ENCODE measurements around the gene AP2S1. TPM values are rescaled to one million over a fixed set of nuclear protein-coding genes. Genes with fewer than 3 reads are reported as not detected.
A peak's percentile ranks its signal among the peaks of the same experiment; 100 is the strongest.
"Not testable (repeated sequence)": the region's sequence is repeated elsewhere in the genome, so short reads cannot be mapped to it uniquely, and the experiment has no call there.

Gene AP2S1
- total and polyA plus RNA-seq, 5 donors from 2014 or later: 41.5 to 90.1 (median 65.5) TPM

DNA sequence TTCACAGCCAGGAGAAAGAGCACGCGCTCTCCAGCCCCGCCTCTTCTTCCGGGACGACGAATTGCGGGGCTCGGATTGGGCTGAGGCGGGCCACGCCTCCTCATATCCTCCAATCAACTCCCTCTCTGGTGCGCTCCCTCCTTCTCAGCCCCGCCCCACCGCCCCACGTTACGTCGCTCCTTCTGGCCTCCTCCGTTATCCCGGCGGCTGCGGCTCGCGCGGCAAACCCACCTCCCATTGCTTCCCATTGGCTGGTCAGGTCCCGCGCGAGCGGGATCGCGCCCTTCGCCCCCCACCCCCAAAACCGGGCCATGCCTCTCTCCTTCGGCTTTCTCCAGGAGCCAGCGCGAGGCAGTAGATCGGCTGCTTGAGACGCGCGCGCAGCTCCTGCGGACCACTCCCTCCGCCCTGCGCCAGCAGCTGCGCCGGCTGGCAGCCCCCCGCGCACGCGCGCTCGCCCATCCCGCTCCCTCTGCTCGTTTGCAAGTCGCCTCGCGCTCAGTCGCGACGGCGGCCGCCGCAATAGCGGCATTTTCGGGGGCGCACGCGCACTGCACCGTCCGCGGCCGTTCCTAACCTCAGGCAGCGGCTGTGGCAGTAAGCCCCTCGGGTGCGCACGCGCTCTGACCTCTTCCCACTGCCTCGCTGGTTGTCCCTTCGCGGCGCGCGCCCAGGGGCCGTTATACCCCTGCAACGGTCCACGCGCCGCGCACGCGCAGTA, 9.6 kb upstream of the AP2S1 start:
- Mint-ChIP-seq H3K4me3 (peak overlapping the region; percentile 93 to 96 (median 94)), H3K9me3 (peaks cover 0 to 1% (median 0%) of the 10 kb centered on the region in 7 donors), H3K27me3 (peaks cover 15% of the 10 kb centered on the region), H3K4me1 (peaks cover 4 to 20% (median 14%) of the 10 kb centered on the region in 4 donors), H3K27ac (peak overlapping the region; percentile 84 to 96 (median 92)), H3K36me3 (no peaks in the 10 kb centered on the region)
- no peaks in the 10 kb centered on the region for H3K27me3 ChIP-seq (ENCODE audit: control insufficient read depth, insufficient read depth, low read length)
- H3K4me1 ChIP-seq (ENCODE audit: control insufficient read depth, insufficient read depth, low read length, poor library complexity, severe bottlenecking): peaks cover 50% of the 10 kb centered on the region
- ATAC-seq (ENCODE audit: low read depth in 2 of 2): peak; percentile 81 to 84
- H3K36me3 ChIP-seq (ENCODE audit: control insufficient read depth, insufficient read depth, low read length): no peaks in the 10 kb centered on the region
- peak overlapping the region; percentile 95 for H3K27ac ChIP-seq (ENCODE audit: insufficient read depth, low read length, poor library complexity, severe bottlenecking)
- no peaks in the 10 kb centered on the region for H3K9me3 ChIP-seq (ENCODE audit: control insufficient read depth in 2 of 2, low read length in 2 of 2)
- H3K4me3 ChIP-seq (ENCODE audit: low read depth, low read length): peak overlapping the region; percentile 55
- DNase-seq: peak; percentile 93 to 99 (median 93)

DNA sequence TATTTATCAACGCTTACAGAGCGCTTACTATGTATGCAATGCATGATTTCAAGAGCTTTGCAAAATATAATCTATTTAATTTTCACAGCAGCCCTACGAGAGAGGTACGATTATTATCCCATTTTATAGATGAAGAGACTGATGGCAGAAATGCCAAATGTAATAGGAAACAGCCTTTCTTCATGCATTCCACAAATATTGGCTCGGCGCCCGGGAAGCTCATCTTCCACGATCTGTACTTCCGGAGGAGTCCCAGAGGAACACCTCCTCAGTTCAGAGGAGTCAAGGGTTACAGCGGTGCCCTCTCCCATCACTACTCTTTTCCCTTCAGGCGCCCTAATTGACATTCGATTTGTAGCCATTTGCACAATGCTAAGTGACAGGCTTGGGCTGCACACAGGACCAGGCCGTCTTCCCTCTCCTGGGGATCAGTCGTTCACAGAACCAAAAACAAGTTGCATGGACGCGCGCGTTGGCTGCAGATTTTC, 9.0 kb upstream of the AP2S1 start:
- H3K4me3 Mint-ChIP-seq: peak overlapping the region; percentile 93 to 96 (median 94)
- peaks cover 4 to 21% (median 14%) of the 10 kb centered on the region in 4 donors for H3K4me1 Mint-ChIP-seq

DNA sequence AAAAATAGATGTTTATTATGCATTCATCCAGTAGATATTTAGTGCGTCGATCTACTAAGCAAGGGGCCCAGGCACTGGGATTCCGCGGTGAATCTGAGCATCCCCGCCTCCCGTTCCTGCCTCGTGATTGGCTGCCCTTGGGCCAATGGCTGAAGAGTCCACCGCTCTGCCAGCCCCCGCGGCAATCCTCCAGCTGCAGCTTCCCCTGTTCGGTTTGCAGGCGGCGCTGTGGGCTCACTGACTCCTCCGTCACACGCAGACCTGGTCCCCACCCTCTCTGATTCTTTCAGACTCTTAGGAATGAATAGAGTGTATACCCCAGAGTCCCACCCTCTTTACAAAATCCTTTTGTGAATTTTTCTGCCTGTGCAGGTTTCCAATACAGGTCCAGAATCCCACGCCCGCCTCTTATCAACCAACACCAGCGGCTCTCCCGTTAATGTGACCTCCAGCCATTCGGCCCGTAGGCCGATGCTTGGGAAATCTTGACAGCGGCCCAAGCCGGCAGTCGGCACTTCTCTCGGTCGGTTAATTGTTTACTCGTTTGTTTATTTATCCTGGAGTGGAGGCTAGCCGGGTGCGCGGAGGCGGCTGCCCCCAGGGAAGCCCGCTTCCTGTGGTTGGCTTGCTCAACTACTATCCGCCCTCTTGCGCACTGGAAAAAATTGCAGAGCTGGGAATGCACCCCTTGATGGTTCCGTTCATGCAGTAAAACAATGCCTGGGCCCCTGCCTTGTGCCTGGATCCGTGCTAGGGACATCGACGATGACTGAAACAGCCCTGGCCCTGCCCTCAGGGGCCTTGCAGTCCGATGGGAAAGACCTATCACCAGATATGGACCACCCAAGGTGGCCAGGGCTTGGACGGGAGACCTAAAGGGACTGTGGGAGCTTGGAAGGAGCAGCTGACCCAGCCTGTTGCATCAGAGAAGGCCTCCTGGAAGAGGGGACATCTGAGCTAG, 5.7 kb upstream of the AP2S1 start:
- H3K4me1 ChIP-seq (ENCODE audit: control insufficient read depth, insufficient read depth, low read length, poor library complexity, severe bottlenecking): peaks cover 19% of the 10 kb centered on the region
- DNase-seq (peak; percentile 85 to 95 (median 90)), ATAC-seq (ENCODE audit: low read depth in 2 of 2) (peak; percentile 72)
- Mint-ChIP-seq H3K36me3 (no peaks in the 10 kb centered on the region), H3K4me3 (peak overlapping the region; percentile 77 to 96 (median 84)), H3K4me1 (peaks cover 4 to 25% (median 14%) of the 10 kb centered on the region in 4 donors), H3K27ac (peak overlapping the region in 2 of 3 donors; percentile 80 to 88), H3K27me3 (peaks cover 15% of the 10 kb centered on the region), H3K9me3 (peaks cover 0 to 1% (median 0%) of the 10 kb centered on the region in 7 donors)
- H3K36me3 ChIP-seq (ENCODE audit: control insufficient read depth, insufficient read depth, low read length): no peaks in the 10 kb centered on the region
- H3K4me3 ChIP-seq (ENCODE audit: low read depth, low read length): peak overlapping the region; percentile 59
- no peaks in the 10 kb centered on the region for H3K27me3 ChIP-seq (ENCODE audit: control insufficient read depth, insufficient read depth, low read length)
- H3K9me3 ChIP-seq (ENCODE audit: control insufficient read depth in 2 of 2, low read length in 2 of 2): no peaks in the 10 kb centered on the region
- no peak overlapping the region for H3K27ac ChIP-seq (ENCODE audit: insufficient read depth, low read length, poor library complexity, severe bottlenecking)

More for the DNA sequence above, 9.0 kb upstream of the AP2S1 start:
- DNase-seq (no peak), ATAC-seq (ENCODE audit: low read depth in 2 of 2) (no peak)
- Mint-ChIP-seq H3K27me3 (peaks cover 15% of the 10 kb centered on the region), H3K9me3 (peaks cover 0 to 1% (median 0%) of the 10 kb centered on the region in 7 donors), H3K36me3 (no peaks in the 10 kb centered on the region), H3K27ac (peak overlapping the region; percentile 74 to 96 (median 92))
- peak overlapping the region; percentile 55 for H3K4me3 ChIP-seq (ENCODE audit: low read depth, low read length)
- H3K27ac ChIP-seq (ENCODE audit: insufficient read depth, low read length, poor library complexity, severe bottlenecking): peak overlapping the region; percentile 95
- H3K36me3 ChIP-seq (ENCODE audit: control insufficient read depth, insufficient read depth, low read length): no peaks in the 10 kb centered on the region
- H3K9me3 ChIP-seq (ENCODE audit: control insufficient read depth in 2 of 2, low read length in 2 of 2): no peaks in the 10 kb centered on the region
- peaks cover 50% of the 10 kb centered on the region for H3K4me1 ChIP-seq (ENCODE audit: control insufficient read depth, insufficient read depth, low read length, poor library complexity, severe bottlenecking)
- no peaks in the 10 kb centered on the region for H3K27me3 ChIP-seq (ENCODE audit: control insufficient read depth, insufficient read depth, low read length)

DNA sequence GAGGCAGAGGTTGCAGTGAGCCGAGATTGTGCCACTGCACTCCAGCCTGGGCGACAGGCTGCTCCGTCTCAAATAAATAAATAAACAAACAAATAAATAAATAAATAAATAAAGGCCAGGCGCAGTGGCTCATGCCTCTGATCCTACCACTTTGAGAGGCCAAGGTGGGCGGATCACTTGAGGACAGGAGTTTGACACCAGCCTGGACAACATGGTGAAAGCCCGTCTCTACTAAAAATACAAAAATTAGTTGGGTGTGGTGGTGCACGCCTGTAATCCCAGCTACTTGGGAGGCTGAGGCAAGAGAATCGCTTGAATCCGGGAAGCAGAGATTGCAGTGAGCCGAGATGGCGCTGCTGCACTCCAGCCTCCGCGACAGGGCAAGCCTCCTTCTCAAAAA, 4.1 kb upstream of the AP2S1 start:
- Mint-ChIP-seq H3K27ac (peak overlapping the region in 1 of 3 donors; percentile 60), H3K27me3 (peaks cover 16% of the 10 kb centered on the region), H3K4me1 (peaks cover 5 to 31% (median 19%) of the 10 kb centered on the region in 4 donors)
- peaks cover 23% of the 10 kb centered on the region for H3K4me1 ChIP-seq (ENCODE audit: control insufficient read depth, insufficient read depth, low read length, poor library complexity, severe bottlenecking)
- not testable (repeated sequence) for H3K4me3 ChIP-seq (ENCODE audit: low read depth, low read length); H3K27ac ChIP-seq (ENCODE audit: insufficient read depth, low read length, poor library complexity, severe bottlenecking); H3K36me3 Mint-ChIP-seq; H3K36me3 ChIP-seq (ENCODE audit: control insufficient read depth, insufficient read depth, low read length); H3K4me3 Mint-ChIP-seq; H3K9me3 Mint-ChIP-seq; ATAC-seq (ENCODE audit: low read depth in 2 of 2); DNase-seq; H3K9me3 ChIP-seq (ENCODE audit: control insufficient read depth in 2 of 2, low read length in 2 of 2); H3K27me3 ChIP-seq (ENCODE audit: control insufficient read depth, insufficient read depth, low read length)

DNA sequence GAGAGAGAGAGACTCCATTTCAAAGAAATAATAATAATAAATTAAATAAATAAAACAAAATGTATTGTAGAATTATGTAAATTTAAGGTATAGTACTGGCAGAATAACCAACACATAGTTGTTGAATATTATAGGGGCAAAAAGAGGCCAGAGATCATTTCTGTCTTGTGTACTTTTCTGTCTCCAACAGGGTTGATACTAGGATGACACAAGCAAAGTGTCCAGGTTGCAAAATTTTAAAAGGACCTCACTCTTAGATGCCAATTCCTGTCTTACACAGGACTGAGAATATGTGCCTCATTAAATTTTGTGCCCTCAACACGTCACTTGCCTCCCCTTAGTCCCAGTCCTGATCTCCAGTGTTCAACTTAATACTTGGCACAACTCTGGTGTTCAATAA, 2.2 kb upstream of the AP2S1 start:
- Mint-ChIP-seq H3K27me3 (peaks cover 16% of the 10 kb centered on the region), H3K4me1 (peaks cover 4 to 40% (median 23%) of the 10 kb centered on the region in 4 donors), H3K36me3 (peaks cover under 1% of the 10 kb centered on the region), H3K4me3 (no peak overlapping the region), H3K9me3 (peaks cover 0 to 1% (median 0%) of the 10 kb centered on the region in 7 donors), H3K27ac (no peak overlapping the region)
- Histone ChIP-seq H3K36me3 (ENCODE audit: control insufficient read depth, insufficient read depth, low read length) (no peaks in the 10 kb centered on the region), H3K27ac (ENCODE audit: insufficient read depth, low read length, poor library complexity, severe bottlenecking) (no peak overlapping the region), H3K4me3 (ENCODE audit: low read depth, low read length) (no peak overlapping the region), H3K4me1 (ENCODE audit: control insufficient read depth, insufficient read depth, low read length, poor library complexity, severe bottlenecking) (peaks cover 27% of the 10 kb centered on the region), H3K9me3 (ENCODE audit: control insufficient read depth in 2 of 2, low read length in 2 of 2) (no peaks in the 10 kb centered on the region), H3K27me3 (ENCODE audit: control insufficient read depth, insufficient read depth, low read length) (no peaks in the 10 kb centered on the region)
- ATAC-seq (ENCODE audit: low read depth in 2 of 2) (no peak), DNase-seq (no peak)

DNA sequence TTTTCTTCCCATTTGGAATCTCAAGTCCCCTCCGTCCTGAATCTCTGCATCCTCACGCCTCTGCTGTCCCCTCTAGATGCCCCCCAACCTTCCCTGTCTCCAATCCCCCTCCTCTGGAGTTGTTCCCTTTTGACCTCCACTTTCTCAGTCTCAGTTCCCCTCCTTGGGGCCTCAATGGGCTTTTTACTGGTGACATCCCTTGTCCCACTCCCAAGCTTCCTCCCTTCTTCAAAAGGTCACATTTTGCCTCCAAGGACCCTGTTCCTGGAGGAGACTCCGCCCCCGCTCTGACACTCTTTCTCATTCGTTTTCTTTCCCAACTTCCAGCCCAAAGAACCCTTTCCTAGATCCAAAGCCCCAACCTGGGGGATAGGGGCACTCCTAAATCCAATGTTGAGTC, 1.0 kb downstream of the AP2S1 start:
- Histone ChIP-seq H3K9me3 (ENCODE audit: control insufficient read depth in 2 of 2, low read length in 2 of 2) (no peaks in the 10 kb centered on the region), H3K27me3 (ENCODE audit: control insufficient read depth, insufficient read depth, low read length) (no peaks in the 10 kb centered on the region), H3K36me3 (ENCODE audit: control insufficient read depth, insufficient read depth, low read length) (peaks cover 3% of the 10 kb centered on the region), H3K4me3 (ENCODE audit: low read depth, low read length) (peak overlapping the region; percentile 84), H3K4me1 (ENCODE audit: control insufficient read depth, insufficient read depth, low read length, poor library complexity, severe bottlenecking) (peaks cover 13% of the 10 kb centered on the region), H3K27ac (ENCODE audit: insufficient read depth, low read length, poor library complexity, severe bottlenecking) (peak overlapping the region; percentile 69)
- ATAC-seq (ENCODE audit: low read depth in 2 of 2): no peak
- Mint-ChIP-seq H3K4me1 (peaks cover 4 to 34% (median 21%) of the 10 kb centered on the region in 4 donors), H3K27me3 (peaks cover 7% of the 10 kb centered on the region), H3K36me3 (peaks cover 10% of the 10 kb centered on the region), H3K27ac (peak overlapping the region; percentile 9 to 93 (median 93)), H3K4me3 (peak overlapping the region; percentile 82 to 93 (median 92)), H3K9me3 (no peaks in the 10 kb centered on the region)
- DNase-seq: no peak

DNA sequence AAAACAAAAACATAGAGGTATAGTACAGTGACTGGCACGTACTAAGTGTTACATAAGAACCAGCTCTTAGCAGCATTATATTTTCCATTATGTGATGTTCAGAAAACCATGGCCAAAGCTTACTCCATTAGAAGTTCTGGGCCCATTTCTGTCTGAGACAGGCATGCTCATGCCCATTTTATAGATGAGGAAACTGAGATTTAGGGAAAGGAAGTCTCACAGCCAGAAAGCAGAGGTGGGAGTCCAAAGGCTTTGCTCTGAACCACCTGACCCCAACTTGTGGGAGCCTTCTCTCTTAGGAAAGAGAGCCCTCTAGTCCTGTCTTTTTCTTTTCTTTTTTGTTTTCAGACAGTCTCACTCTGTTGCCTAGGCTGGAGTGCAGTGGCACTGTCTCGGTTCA, 2.3 kb downstream of the AP2S1 start:
- Histone ChIP-seq H3K27ac (ENCODE audit: insufficient read depth, low read length, poor library complexity, severe bottlenecking) (no peak overlapping the region), H3K4me3 (ENCODE audit: low read depth, low read length) (no peak overlapping the region), H3K27me3 (ENCODE audit: control insufficient read depth, insufficient read depth, low read length) (no peaks in the 10 kb centered on the region), H3K4me1 (ENCODE audit: control insufficient read depth, insufficient read depth, low read length, poor library complexity, severe bottlenecking) (peaks cover 13% of the 10 kb centered on the region), H3K9me3 (ENCODE audit: control insufficient read depth in 2 of 2, low read length in 2 of 2) (no peaks in the 10 kb centered on the region), H3K36me3 (ENCODE audit: control insufficient read depth, insufficient read depth, low read length) (peaks cover 9% of the 10 kb centered on the region)
- no peak for ATAC-seq (ENCODE audit: low read depth in 2 of 2)
- no peak for DNase-seq
- peak overlapping the region in 3 of 4 donors; percentile 1 to 93 (median 73) for H3K4me3 Mint-ChIP-seq
- no peak overlapping the region for H3K27ac Mint-ChIP-seq
- no peaks in the 10 kb centered on the region for H3K9me3 Mint-ChIP-seq
- H3K4me1 Mint-ChIP-seq: peaks cover 4 to 30% (median 21%) of the 10 kb centered on the region in 4 donors
- H3K27me3 Mint-ChIP-seq: peaks cover 7% of the 10 kb centered on the region
- peaks cover 13% of the 10 kb centered on the region for H3K36me3 Mint-ChIP-seq

Data from CD4-positive, CD25-positive, alpha-beta regulatory T cell (primary cell).